ENCODE results near the gene KDM4C. TPM values are rescaled to one million over a fixed set of nuclear protein-coding genes. Genes with fewer than 3 reads are reported as not detected.

The KDM4C gene
- total RNA-seq, 1 donor from 2014 or later = 26.6 TPM

DNA sequence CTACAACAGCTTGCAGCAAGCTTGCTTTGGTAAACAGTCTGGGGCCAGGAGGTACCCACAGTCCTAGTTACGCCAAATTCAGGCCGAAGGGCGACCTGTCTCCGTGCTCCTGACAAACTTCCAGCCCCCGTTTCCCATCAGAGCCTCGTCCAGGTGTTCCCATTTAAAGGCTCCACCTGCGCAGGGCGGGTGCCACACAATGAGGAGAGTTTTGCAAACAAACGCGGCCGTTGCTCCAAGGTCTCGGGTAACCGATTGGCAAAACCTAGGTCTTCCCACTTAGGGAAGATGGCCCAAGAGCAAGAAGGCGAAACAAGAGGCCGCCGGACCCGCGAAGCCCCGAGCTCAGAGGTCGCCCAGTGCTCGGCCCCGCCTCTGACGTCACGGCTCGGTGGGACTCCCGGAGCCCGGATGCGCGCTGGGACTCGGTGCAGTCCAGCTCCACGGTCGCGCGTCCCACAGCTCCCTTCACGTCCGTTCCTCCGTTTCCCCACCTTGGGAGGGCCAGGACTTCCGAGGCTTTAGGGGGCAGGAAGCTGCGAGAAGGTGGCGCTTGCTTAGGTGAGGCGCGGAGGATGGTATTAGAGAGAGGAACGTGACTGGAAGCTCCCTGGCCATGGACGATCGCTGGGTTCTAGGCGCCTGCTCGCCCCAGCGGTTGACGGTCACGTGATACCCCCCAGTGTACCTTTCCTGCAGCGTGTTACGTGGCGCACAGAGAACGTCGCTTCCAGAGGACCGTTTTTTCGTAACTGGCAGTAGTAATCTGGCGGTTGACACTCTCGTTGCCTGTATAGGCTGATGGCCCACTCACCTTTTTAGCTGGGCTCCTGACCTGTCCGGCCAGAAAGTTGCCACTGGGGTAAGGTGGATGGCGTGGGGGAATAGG lies 41.8 kb upstream of the KDM4C start:
- no peaks in the 10 kb centered on the region for H3K27me3 Mint-ChIP-seq
- no peaks in the 10 kb centered on the region for H3K4me1 Mint-ChIP-seq (ENCODE audit: low read depth)
- H3K36me3 Mint-ChIP-seq (ENCODE audit: insufficient read depth) = no peaks in the 10 kb centered on the region
- H3K4me3 Mint-ChIP-seq (ENCODE audit: low read depth) = peak overlapping the region; percentile 63
- H3K27ac Mint-ChIP-seq = peak overlapping the region; percentile 77
- peak; percentile 10 for DNase-seq (ENCODE audit: low spot score, unreplicated experiment)
- TF ChIP-seq, protein P1, sequence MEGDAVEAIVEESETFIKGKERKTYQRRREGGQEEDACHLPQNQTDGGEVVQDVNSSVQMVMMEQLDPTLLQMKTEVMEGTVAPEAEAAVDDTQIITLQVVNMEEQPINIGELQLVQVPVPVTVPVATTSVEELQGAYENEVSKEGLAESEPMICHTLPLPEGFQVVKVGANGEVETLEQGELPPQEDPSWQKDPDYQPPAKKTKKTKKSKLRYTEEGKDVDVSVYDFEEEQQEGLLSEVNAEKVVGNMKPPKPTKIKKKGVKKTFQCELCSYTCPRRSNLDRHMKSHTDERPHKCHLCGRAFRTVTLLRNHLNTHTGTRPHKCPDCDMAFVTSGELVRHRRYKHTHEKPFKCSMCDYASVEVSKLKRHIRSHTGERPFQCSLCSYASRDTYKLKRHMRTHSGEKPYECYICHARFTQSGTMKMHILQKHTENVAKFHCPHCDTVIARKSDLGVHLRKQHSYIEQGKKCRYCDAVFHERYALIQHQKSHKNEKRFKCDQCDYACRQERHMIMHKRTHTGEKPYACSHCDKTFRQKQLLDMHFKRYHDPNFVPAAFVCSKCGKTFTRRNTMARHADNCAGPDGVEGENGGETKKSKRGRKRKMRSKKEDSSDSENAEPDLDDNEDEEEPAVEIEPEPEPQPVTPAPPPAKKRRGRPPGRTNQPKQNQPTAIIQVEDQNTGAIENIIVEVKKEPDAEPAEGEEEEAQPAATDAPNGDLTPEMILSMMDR (IDR thresholded peaks at IDR 0.05; ENCODE audit: unreplicated experiment) = no peak
- H3K9me3 Mint-ChIP-seq (ENCODE audit: low read depth) = no peaks in the 10 kb centered on the region

DNA sequence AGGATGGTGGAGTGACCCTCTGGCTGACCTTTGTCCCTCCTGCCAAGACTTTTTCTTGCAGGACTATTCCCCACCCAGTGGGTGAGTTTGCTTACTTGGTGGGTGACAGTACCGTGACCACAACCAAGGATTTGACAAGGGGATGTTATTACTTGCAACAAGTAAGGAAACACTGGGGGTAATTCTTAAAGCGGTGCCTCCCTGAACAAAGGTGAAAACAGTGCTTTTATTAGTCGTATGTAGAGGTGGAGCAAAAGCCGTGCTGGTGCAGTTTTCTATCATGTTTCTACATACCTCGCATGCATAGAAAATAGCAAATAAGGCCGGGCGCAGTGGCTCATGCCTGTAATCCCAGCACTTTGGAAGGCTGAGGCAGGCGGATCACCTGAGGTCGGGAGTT lies 41.0 kb upstream of the KDM4C start:
- H3K4me3 Mint-ChIP-seq (ENCODE audit: low read depth) = no peak overlapping the region
- no peaks in the 10 kb centered on the region for H3K36me3 Mint-ChIP-seq (ENCODE audit: insufficient read depth)
- no peak overlapping the region for H3K27ac Mint-ChIP-seq
- no peak for DNase-seq (ENCODE audit: low spot score, unreplicated experiment)
- no peaks in the 10 kb centered on the region for H3K27me3 Mint-ChIP-seq
- H3K4me1 Mint-ChIP-seq (ENCODE audit: low read depth) = no peaks in the 10 kb centered on the region
- TF ChIP-seq, protein P1 (IDR thresholded peaks at IDR 0.05; ENCODE audit: unreplicated experiment) = no peak
- H3K9me3 Mint-ChIP-seq (ENCODE audit: low read depth) = no peaks in the 10 kb centered on the region

GRCh38 chr9:6723881-6724420 lies 33.8 kb upstream of the KDM4C start:
- no peak for DNase-seq (ENCODE audit: low spot score, unreplicated experiment)
- Mint-ChIP-seq H3K36me3 (ENCODE audit: insufficient read depth) (no peaks in the 10 kb centered on the region), H3K27me3 (no peaks in the 10 kb centered on the region), H3K27ac (no peak overlapping the region), H3K9me3 (ENCODE audit: low read depth) (no peaks in the 10 kb centered on the region), H3K4me1 (ENCODE audit: low read depth) (no peaks in the 10 kb centered on the region), H3K4me3 (ENCODE audit: low read depth) (no peak overlapping the region)
- TF ChIP-seq, protein P1 (IDR thresholded peaks at IDR 0.05; ENCODE audit: unreplicated experiment) = no peak

- TF ChIP-seq, protein P1 (IDR thresholded peaks at IDR 0.05; ENCODE audit: unreplicated experiment) = no peak
- Mint-ChIP-seq H3K27ac (no peak overlapping the region), H3K9me3 (ENCODE audit: low read depth) (peaks cover 4% of the 10 kb centered on the region), H3K36me3 (ENCODE audit: insufficient read depth) (no peaks in the 10 kb centered on the region), H3K4me3 (ENCODE audit: low read depth) (no peak overlapping the region), H3K4me1 (ENCODE audit: low read depth) (no peaks in the 10 kb centered on the region), H3K27me3 (no peaks in the 10 kb centered on the region)
- DNase-seq (ENCODE audit: low spot score, unreplicated experiment) = no peak
Measured at GRCh38 chr9:6733257-6733656, 24.5 kb upstream of the KDM4C start.

GRCh38 chr9:6733831-6734230 lies 23.9 kb upstream of the KDM4C start:
- no peaks in the 10 kb centered on the region for H3K36me3 Mint-ChIP-seq (ENCODE audit: insufficient read depth)
- no peaks in the 10 kb centered on the region for H3K27me3 Mint-ChIP-seq
- peaks cover 4% of the 10 kb centered on the region for H3K9me3 Mint-ChIP-seq (ENCODE audit: low read depth)
- no peak overlapping the region for H3K27ac Mint-ChIP-seq
- no peak for DNase-seq (ENCODE audit: low spot score, unreplicated experiment)
- no peak overlapping the region for H3K4me3 Mint-ChIP-seq (ENCODE audit: low read depth)
- TF ChIP-seq, protein P1 (IDR thresholded peaks at IDR 0.05; ENCODE audit: unreplicated experiment) = no peak
- H3K4me1 Mint-ChIP-seq (ENCODE audit: low read depth) = no peaks in the 10 kb centered on the region
